Left lobe of liver (tissue), 2 donors: ENCODE measurements around the gene ZC3H8. TPM values are rescaled to one million over a fixed set of nuclear protein-coding genes. Genes with fewer than 3 reads are reported as not detected.
A peak's percentile ranks its signal among the peaks of the same experiment; 100 is the strongest.

Experiments used
- ATAC-seq: fragments of 200-7000 bp; cut with Tn5 transposase; one replicate; pipeline ENCODE4 v1.9.1; 2020; ENCODE audit warnings: mild to moderate bottlenecking, moderate library complexity
- DNase-seq: peaks from one replicate; pipeline ENCODE4 v3.0.0-alpha.2; 2020; ENCODE audit warnings: low spot score
- total RNA-seq: library from RNA; stranded (reverse); gene quantifications from one replicate; pipeline ENCODE4 v1.2.1, GENCODE V29; 2021
- donor health status: DM: no; HTN: no; CAD: no; lungs with moderate emphysema.
- donor health status: DM: no; HTN: yes; CAD: no.

Gene ZC3H8
- total RNA-seq, 1 donor from 2014 or later: 5.3 TPM

DNA sequence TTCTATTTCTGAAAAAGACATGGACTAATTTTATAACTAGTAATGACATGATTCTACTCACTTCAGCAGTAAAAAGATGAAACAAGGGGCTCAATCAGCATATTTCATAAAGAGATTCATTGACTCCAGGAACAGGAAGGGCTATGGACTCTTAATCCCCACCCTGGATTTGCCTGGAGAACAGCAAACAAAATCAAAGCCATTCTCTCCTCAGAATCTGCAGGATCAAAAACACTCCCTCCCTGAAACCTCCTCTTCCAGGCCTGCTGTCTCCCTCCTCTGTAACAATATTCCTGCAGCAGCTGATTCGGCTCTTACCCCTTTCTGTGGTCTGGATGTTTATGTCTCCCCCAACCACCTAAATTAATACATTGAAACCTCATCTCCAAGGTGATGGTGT is 57.0 kb downstream of the ZC3H8 start:
- no peak for DNase-seq
- ATAC-seq: no peak

DNA sequence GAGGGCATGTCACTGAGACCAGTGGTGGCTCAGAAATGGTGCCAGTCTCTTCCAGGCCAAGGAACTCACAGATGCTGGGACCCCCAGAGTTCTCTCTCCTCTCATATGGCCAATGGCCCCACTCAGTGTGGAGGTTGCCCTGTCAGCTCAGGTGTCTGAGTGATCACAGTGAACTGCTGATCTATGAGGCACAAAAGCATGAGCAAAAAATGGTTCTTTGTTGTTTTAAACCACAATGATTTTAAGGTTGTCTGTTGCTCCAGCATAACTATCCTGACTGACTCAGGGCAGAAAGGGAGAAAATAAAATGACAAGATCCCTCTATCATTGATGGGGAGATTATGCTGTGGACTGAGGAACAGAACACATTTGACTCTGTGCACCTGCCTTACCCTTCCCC is 58.9 kb downstream of the ZC3H8 start:
- DNase-seq (no peak), ATAC-seq (no peak)

DNA sequence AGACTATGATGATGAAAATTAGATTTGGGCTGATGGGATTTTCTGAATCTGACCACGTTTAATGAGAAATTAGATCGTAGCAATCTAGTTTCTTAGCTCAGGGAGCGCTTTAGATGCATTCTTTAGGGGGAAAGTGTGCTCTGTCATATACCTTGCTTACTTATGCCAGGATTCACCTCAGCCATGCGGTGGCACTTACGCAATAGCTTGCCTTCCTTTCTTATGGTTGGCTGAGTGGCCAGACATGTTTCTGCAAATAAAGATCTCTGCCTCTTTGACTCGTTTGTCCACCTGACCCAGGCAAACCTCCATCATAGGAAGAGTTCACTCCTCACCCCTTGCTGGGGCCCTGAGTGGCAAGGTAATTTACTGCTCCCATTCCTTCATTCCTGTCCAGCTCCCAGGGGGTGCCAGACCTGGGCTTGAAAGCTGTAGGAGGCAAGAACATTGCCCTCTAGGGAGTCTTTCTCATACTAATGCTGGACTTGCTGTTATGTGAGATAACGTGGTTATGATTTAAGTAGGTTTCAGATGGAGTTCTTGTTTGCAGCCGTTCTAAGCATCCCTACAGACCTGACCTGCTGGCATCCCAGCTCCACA is 59.6 kb downstream of the ZC3H8 start:
- no peak for ATAC-seq
- no peak for DNase-seq

DNA sequence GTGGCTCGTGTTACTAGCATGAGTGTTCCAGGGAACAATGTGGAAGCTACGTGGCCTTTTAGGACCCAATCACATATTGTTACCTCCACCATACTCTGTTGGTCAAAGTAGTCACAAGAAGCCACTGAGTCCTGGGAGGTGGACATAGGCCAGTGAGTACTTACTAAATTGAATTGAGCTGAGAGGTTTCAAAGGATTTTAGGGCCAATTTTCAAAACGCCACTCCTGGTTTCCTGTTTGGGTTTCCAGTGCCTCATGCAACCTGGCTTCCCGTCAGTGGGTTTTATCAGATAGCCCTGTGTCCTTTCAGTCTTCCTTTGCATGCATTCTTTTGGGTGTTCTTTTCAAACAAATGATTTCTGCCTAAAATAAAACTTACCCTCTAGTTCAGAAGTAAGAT is 60.4 kb downstream of the ZC3H8 start:
- no peak for ATAC-seq
- DNase-seq: no peak

DNA sequence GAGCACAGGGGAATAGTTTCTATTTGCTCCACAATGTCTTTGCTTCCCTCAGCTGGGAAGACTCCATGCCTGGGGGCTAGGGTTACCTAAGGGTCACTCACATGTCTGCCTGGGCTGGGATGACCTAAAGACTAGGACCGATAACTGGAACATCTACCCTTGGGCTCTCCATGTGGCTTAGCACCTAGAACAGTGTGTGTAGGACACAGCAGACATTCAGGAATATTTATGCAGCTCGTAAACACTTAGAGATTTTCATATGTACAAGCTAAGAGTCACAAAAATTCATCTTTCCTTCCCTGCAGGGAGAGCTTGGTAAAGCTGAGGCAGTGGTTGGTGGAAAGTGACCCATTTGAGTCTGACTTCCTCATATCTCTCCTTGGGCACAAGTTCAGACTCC is 60.8 kb downstream of the ZC3H8 start:
- DNase-seq (no peak), ATAC-seq (no peak)

DNA sequence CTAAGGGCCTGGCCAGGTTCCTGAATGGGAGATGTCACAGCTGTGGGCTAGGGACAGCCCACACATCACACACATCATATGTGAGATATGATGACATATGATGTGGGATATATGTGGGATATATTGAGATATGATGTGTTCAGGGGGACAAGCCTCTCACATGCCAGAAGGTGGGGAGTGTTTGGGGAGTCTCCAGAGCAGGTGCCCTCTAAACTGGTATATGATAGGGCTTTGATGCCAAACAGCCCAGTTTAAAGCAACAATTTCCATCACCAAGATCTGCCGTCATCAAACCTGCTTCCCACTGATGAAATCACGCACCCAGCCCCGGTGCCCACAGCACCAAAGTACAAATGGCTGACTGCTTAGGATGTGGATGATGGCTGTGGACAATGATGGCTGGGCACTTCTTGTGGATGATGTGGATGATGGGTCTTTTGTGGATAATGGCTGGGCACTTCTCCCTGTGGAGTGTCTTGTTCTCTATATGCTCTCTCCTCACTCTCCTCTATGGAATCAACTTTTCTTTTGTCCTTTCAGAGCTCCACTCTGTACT is 65.8 kb downstream of the ZC3H8 start:
- DNase-seq: no peak
- no peak for ATAC-seq

DNA sequence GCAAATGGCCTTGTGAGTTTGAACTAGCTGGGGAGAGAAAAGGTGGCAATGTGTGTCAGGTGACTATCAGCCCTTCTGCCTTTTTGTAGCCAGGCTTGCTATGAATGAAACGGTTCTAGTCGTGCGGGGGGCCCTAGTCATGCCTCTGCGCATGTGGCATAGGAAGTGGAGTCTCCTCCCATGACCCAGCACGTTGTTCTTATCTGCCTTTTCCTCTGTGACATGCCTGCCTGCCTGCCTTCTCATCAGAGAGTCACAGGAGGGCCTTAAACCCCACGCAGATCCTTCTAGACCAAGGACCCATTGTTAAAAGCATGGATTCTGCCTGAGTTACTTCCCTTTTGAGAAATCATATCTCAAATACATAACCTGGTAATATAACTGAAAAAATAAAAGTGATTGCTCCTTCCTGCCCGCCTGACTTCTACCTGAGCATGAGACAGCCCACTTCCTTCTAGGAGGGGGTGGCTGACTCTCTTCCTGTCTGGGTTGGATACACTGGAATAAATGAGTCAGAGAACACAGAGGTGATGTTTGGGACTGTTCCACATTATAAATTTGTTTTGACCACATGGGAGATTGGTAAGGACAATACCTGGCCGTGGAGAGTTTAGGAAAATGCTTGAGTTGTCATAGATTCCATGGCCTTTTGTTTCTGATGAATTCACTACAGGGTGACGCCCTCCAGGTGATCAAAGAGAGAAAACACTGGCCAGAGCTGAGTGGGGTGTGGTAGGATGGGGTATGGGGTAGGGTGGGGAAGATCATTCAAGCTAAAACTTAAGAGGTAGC is 66.8 kb downstream of the ZC3H8 start:
- DNase-seq (no peak), ATAC-seq (no peak)

DNA sequence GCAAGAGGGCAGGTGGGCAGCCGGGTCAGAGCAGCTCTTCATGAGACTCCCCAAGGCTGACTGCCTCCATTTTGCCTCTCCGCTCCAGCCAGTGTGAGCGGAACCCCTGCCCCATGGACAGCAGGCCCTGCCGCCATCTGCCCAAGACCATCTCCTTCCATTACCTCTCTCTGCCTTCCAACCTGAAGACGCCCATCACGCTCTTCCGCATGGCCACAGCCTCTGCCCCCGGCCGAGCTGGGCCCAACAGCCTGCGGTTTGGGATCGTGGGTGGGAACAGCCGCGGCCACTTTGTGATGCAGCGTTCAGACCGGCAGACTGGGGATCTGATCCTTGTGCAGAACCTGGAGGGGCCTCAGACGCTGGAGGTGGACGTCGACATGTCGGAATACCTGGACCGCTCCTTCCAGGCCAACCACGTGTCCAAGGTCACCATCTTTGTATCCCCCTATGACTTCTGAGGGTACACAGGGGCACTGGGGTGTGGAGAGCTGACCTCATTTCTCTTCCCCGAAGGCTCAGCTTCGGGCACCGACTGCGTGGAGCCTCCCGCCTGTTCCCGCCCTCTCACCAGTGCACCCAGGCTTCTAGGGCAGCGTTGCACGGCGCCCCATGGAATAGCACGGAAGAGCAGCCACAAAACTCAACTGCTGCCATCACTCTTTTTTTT is 67.7 kb downstream of the ZC3H8 start:
- DNase-seq (no peak), ATAC-seq (no peak)

DNA sequence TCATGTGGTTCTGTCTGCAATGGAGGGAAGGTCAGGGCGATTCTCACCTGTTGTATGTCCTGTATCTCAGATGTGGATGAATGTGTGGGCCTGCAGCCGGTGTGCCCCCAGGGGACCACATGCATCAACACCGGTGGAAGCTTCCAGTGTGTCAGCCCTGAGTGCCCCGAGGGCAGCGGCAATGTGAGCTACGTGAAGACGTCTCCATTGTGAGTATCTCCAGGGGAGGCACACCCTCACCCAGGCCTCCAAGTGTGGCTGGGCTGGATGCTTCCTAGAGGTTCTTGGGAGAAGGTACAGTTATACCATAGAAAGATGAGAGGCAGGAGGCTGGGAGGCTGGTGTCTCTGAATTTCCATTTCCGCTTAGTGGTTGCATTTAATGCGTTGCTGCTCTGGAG is 69.7 kb downstream of the ZC3H8 start:
- ATAC-seq (no peak), DNase-seq (no peak)

DNA sequence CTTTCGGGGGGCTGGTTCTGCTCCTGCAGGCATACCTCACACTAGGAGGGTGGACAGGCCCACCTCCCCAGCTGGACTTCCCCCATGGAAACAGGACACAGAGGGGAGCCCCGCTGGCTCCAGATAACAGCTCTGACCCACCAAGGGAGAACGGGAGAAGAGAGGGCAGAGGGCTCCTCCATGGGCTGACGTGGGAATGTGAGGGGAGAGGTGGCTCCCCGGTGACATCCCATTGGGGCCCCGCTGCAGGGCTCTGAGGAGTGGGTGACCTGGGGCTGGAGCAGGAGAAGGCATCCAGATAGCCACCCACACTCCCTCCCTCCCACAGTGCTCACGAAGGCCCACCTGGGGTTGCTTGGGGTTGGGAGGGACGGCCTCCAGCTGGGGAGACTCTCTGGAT is 70.7 kb downstream of the ZC3H8 start:
- ATAC-seq (no peak), DNase-seq (no peak)

DNA sequence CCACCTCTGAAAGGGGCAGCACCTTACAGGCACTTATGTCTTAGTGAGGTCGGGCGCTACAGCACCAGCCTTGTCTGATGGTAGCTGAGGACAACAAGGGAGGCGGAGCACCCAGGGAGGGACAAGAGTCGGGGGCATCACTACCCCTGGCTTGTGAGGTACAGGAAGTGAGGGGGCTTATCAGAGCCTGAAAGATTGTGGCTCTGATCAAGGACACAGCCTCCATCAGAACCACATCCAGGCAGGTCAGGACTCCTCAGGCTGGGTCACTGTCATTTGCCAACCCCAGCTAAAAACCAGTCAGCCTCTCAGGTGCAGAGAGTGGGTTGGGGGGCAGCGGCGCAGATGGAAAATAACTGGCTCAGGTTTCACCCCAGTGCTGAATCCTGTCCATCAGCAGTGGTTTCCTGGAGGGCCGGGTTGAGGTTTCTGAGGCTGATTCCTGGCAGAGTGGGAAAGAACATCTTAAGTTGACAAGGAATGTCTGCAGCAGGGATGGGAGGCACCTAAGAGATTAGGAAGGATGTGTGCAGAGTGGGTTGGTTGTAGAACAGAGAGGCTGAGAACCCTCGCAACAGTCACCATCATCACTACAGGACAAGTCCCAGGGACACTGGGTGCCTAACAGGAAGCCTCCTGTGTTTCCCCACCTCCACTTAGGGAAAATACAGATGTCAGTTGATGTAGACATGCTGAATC is 71.4 kb downstream of the ZC3H8 start:
- ATAC-seq (no peak), DNase-seq (no peak)

DNA sequence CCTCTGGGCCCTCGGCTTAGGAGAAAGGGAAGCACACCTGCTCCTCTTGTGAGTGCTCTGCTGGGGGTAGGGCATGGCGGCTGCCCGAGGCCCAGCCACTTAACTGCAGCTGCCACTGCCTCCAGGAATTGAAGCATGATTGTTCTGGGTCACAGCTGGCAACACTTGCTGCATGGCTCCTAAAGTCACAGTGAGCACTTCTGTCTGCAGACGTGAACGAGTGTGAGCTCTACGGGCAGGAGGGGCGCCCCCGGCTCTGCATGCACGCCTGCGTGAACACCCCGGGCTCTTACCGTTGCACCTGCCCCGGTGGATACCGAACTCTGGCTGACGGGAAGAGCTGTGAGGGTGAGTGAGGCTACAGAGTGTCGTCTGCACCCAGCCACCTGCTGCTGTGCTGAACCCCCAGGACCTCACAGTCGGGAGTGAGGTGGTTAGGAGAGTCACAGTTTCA is 72.2 kb downstream of the ZC3H8 start:
- DNase-seq (no peak), ATAC-seq (no peak)

DNA sequence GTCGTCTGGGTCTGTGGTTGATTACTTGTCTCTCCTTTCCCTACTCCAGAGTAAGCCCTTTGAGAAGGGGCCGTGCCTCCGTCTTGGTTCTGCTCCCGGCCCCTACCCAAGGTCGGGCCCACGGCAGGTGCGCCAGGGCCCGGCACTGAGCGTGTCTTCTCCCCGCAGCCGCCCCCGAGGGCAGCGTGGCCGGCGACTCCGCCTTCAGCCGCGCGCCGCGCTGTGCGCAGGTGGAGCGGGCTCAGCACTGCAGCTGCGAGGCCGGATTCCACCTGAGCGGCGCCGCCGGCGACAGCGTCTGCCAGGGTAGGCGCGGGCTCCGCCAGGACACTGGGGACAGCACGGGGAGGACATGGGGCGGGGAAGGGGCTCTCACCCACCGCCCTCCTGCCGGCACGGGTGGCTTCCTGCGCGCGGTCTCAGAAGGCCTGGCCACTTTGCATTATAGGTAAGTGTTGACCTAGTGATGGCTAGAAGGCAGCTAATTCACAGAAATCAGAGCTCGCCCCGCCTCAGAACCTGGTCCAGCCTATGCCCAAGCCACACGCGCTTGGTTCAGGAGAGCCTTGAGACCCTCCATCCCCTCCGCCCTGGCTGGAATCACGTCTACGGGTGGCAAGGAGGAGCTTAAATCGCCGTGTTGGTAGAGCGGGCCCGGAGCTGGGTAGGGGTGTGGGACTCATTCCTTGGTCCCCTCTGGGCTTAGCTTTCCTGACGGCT is 73.1 kb downstream of the ZC3H8 start:
- ATAC-seq (no peak), DNase-seq (no peak)

DNA sequence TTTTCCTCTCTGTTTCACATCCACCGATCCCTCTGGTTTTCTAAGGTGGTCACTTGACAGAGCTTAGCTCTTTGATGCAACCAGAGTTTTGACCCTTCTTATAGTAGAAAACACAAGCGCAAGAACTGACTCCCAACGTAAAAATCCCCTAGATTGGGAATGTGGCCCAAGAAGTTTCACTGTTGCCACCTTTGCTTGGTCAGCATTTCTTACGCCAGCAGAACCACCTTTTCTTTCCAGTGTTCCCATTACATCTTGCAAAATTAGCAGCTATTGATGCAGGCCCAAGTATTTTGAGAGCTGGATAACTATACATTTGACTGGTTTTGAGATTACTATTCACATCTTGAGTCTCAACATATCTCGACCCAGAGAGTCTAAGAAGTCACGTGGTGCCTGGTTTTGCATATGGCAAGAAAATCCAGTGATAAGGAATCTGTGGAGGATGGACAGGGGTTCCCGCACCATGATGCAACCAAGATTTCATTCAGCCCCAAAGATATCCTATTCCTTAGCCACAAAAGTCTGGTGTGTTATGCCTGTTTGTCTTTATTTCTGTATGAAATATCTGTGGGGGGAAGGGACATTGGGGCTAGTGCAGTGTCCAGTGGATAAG is 78.8 kb downstream of the ZC3H8 start:
- ATAC-seq (no peak), DNase-seq (no peak)

DNA sequence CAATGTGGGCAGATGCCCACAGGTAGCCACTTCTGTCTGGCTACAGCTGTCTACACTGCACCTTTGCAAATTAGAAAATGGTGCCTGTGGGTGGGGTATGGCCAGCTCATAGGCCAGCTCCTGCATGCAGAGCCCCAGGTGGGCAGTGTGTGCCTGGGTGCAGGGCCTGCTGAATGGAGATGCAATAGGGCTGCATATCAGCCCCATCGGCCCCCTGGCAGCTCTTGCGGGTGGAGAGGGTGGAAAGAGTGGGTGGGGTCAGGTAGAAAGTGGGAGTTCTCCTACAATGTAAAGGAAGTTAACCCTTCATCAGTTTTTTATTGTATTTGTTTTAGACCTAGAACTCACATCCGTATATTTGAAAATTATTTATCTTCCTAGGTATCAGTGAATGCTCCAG is 79.5 kb downstream of the ZC3H8 start:
- ATAC-seq (no peak), DNase-seq (no peak)

DNA sequence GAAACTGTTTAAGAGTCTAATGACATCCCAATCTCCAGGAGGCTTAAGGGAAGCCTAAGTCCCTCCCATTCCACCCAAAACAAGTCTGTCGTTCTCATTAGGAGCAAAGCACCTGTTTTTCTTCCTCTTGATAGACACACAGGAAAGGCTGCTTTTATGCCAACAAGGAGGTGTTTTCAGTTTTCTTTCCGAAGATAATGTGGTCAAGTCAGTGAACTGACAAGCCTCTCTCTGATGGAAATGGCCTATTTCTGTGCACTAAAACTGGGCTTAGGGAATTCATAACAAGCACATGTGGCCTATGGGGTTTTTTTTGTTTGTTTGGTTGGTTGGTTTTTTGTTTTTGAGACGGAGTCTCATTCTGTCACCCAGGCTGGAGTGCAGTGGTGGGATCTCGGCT is 80.5 kb downstream of the ZC3H8 start:
- ATAC-seq (no peak), DNase-seq (no peak)

DNA sequence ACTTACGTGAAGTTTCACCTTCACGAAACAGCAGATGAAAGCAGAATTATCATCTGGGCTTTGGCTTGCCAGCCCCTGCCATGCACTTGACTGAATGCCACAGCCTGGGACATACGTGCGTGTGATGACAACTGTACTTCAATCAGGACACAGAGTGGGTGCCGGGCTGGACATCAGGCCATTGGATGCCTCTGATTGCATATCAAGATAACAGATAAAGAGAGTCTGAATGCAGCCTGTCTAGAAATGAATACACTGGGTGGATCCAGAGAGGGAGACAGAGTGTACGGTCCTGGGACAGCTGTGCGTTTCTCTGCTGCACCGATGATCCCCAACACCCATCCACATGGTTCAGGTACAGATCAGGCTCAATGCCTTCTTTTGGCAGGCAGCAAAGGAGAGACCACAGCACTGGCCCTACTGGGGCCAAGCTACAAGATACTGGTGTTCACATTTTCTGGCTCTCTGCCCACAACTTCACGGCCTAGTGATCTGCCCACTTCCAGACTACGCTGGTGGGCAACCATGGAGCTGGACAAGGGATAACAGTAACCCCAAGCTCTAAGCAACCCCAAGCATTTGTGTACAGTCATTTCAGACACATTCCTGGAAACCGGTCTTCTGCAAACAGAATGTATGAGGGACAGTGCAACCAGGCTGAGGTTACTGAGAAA is 81.1 kb downstream of the ZC3H8 start:
- DNase-seq: no peak
- no peak for ATAC-seq

DNA sequence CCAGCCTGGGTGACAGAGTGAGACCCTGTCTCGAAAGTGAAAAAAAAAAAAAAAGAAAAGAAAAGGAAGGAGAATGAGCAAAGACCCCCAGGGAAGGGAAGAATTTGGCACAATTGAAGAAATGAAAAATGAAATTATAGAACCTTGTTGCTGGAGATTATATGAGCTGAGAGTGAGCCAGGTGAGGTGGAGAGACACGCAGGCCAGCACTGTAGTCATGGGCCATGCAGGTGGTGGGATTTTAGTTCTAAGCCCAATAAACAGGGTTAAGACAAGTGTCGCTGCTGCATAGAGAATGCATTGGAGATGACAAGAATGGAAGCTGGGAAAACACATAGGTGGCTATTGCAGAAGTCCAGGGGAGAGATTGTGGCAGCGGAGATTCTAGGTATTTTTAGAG is 84.3 kb downstream of the ZC3H8 start:
- DNase-seq (peak; percentile 21), ATAC-seq (no peak)

DNA sequence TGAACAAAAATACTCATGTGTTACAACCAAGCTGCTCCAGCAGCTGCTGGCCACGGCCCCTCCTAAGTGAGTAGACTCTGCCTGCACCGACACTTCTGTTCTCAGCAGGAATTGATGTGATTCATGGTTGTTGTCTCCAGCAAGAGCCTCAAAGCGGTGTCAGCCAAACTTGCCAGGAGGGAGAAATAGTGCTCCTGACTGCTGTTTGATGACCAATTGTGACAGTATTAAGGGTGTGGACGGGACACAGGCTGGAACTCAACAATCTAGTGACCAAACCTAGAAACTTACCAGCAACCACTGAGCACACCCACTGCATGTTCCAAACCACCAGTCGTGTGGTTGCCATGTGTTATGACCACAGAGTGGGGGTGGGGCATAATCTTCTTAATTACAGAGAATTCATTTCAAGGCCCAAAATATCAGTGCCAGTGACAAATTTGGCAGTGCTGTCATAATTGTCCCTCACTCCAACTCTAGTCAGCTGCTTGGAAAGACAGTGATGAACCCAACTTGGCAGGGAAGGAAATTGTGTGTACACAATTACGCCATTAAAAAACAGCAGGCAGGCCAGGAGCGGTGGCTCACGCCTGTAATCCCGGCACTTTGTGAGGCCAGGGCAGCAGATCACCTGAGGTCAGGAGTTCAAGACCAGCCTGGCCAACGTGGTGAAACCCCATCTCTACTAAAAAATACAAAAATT is 86.3 kb downstream of the ZC3H8 start:
- DNase-seq: peak; percentile 68
- peak; percentile 73 for ATAC-seq
